HEK293 (cell line): ENCODE data around the gene HSPG2.

Experiments used
- CTCF ChIA-PET: fragments of 350-600 bp; formaldehyde crosslinking; extraction: SDS; loops from one replicate; lab custom pipeline; 2021; ENCODE audit warnings: antibody characterized with exemption; lab: Yijun Ruan, JAX
- POLR2A ChIA-PET: fragments of 300-600 bp; formaldehyde crosslinking; extraction: SDS; loops from one replicate; lab custom pipeline; 2020; ENCODE audit warnings: antibody characterized with exemption, inconsistent platforms; lab: Yijun Ruan, JAX
- H3K27ac ChIP-seq: fragments of 200-500 bp; sonication (Bioruptor generic); 2 replicates; pipeline ENCODE4 v1.5.1; 2014; ENCODE audit warnings: low read depth, low read length, control low read depth, inconsistent platforms; ENCODE audit errors: extremely low read depth
- H3K36me3 ChIP-seq, 2 experiments: fragments of 200-500 bp in 1 of 2; sonication (Bioruptor generic) in 1 of 2; 1 replicate in 1 of 2; 2 replicates in 1 of 2; pipeline ENCODE4 v1.5.1; 2014 to 2017; ENCODE audit warnings: inconsistent platforms in 2 of 2, low read length in 2 of 2; ENCODE audit not compliant: control insufficient read depth in 2 of 2, insufficient read depth in 1 of 2
- H3K4me1 ChIP-seq: fragments of 200-500 bp; sonication (Bioruptor generic); 2 replicates; pipeline ENCODE4 v1.5.1; 2014; ENCODE audit warnings: mild to moderate bottlenecking, low read length, inconsistent platforms; ENCODE audit not compliant: control insufficient read depth, insufficient read depth
- H3K4me3 ChIP-seq: 2 replicates; pipeline ENCODE4 v1.5.1; 2011; ENCODE audit warnings: low read depth, mild to moderate bottlenecking, control low read depth, low read length, moderate library complexity
- H3K9me3 ChIP-seq: fragments of 200-500 bp; sonication (Bioruptor generic); 2 replicates; pipeline ENCODE4 v1.5.1; 2014; ENCODE audit warnings: low read depth, low read length, inconsistent platforms; ENCODE audit not compliant: control insufficient read depth, insufficient read depth
- ELK4 ChIP-seq: IDR thresholded peaks from 2 replicates; pipeline ENCODE4 v1.6.1; 2011; ENCODE audit warnings: mild to moderate bottlenecking, low read depth, low read length, borderline replicate concordance
- GFI1B ChIP-seq: fragments of 450-650 bp; formaldehyde crosslinking; IDR thresholded peaks from 2 replicates; pipeline ENCODE4 v1.5.1; 2016; ENCODE audit warnings: missing biosample characterization, missing genetic modification characterization
- GLI2 ChIP-seq: fragments of 450-650 bp; formaldehyde crosslinking; IDR thresholded peaks from 2 replicates; pipeline ENCODE4; 2017; ENCODE audit warnings: missing biosample characterization, missing genetic modification characterization, low read depth, borderline replicate concordance
- KLF16 ChIP-seq: fragments of 450-650 bp; formaldehyde crosslinking; IDR thresholded peaks from 2 replicates; pipeline ENCODE4 v1.5.1; 2017; ENCODE audit warnings: missing biosample characterization, missing genetic modification characterization
- KLF9 ChIP-seq: fragments of 450-650 bp; formaldehyde crosslinking; IDR thresholded peaks from 2 replicates; pipeline ENCODE4 v1.5.1; 2016; ENCODE audit warnings: missing biosample characterization, missing genetic modification characterization, low read depth
- OSR2 ChIP-seq: fragments of 450-650 bp; formaldehyde crosslinking; IDR thresholded peaks from 2 replicates; pipeline ENCODE4 v1.5.1; 2016; ENCODE audit warnings: missing biosample characterization, missing genetic modification characterization
- SP2 ChIP-seq: fragments of 450-650 bp; formaldehyde crosslinking; IDR thresholded peaks from 2 replicates; pipeline ENCODE4 v1.5.1; 2016; ENCODE audit warnings: missing biosample characterization, missing genetic modification characterization
- WT1 ChIP-seq: fragments of 450-650 bp; formaldehyde crosslinking; IDR thresholded peaks from 2 replicates; pipeline ENCODE4 v1.5.1; 2016; ENCODE audit warnings: missing biosample characterization, missing genetic modification characterization
- ZEB2 ChIP-seq: fragments of 450-650 bp; formaldehyde crosslinking; IDR thresholded peaks from 2 replicates; pipeline ENCODE4 v1.5.1; 2016; ENCODE audit warnings: missing biosample characterization, missing genetic modification characterization
- ZFHX2 ChIP-seq: fragments of 450-650 bp; formaldehyde crosslinking; conservative IDR thresholded peaks from 2 replicates; pipeline ENCODE4 v1.5.1; 2016; ENCODE audit warnings: missing biosample characterization, missing genetic modification characterization
- ZNF140 ChIP-seq: fragments of 450-650 bp; formaldehyde crosslinking; IDR thresholded peaks from 2 replicates; pipeline ENCODE4 v1.5.1; 2016; ENCODE audit warnings: missing biosample characterization, missing genetic modification characterization
- ZNF146 ChIP-seq: fragments of 450-650 bp; formaldehyde crosslinking; IDR thresholded peaks from 2 replicates; pipeline ENCODE4 v1.5.1; 2016; ENCODE audit warnings: missing biosample characterization, missing genetic modification characterization
- ZNF155 ChIP-seq: fragments of 450-650 bp; formaldehyde crosslinking; IDR thresholded peaks from 2 replicates; pipeline ENCODE4 v1.5.1; 2016; ENCODE audit warnings: missing biosample characterization, missing genetic modification characterization
- ZNF324 ChIP-seq: fragments of 450-650 bp; formaldehyde crosslinking; IDR thresholded peaks from 2 replicates; pipeline ENCODE4 v1.5.1; 2016; ENCODE audit warnings: missing biosample characterization, missing genetic modification characterization
- ZNF404 ChIP-seq: fragments of 450-650 bp; formaldehyde crosslinking; IDR thresholded peaks from 2 replicates; pipeline ENCODE4 v1.5.1; 2017; ENCODE audit warnings: missing biosample characterization, missing genetic modification characterization
- ZNF548 ChIP-seq: fragments of 450-650 bp; formaldehyde crosslinking; IDR thresholded peaks from 2 replicates; pipeline ENCODE4 v1.5.1; 2016; ENCODE audit warnings: missing biosample characterization, missing genetic modification characterization
- ZNF561 ChIP-seq: fragments of 450-650 bp; IDR thresholded peaks from 2 replicates; pipeline ENCODE4 v1.5.1; 2018; ENCODE audit warnings: missing biosample characterization, missing genetic modification characterization, borderline replicate concordance
- ZNF580 ChIP-seq: fragments of 450-650 bp; formaldehyde crosslinking; IDR thresholded peaks from 2 replicates; pipeline ENCODE4 v1.5.1; 2016; ENCODE audit warnings: missing biosample characterization, missing genetic modification characterization
- ZNF600 ChIP-seq: fragments of 450-650 bp; formaldehyde crosslinking; IDR thresholded peaks from 2 replicates; pipeline ENCODE4 v1.5.1; 2016; ENCODE audit warnings: missing biosample characterization, missing genetic modification characterization
- ZNF626 ChIP-seq: fragments of 450-650 bp; sonication (Bioruptor Pico); formaldehyde crosslinking; IDR thresholded peaks from 2 replicates; pipeline ENCODE4 v1.5.1; 2018; ENCODE audit warnings: missing biosample characterization, missing genetic modification characterization, inconsistent platforms
- ZNF785 ChIP-seq: fragments of 450-650 bp; formaldehyde crosslinking; IDR thresholded peaks from 2 replicates; pipeline ENCODE4 v1.5.1; 2016; ENCODE audit warnings: missing biosample characterization, missing genetic modification characterization
- ZNF837 ChIP-seq: fragments of 450-650 bp; formaldehyde crosslinking; IDR thresholded peaks from 2 replicates; pipeline ENCODE4 v1.5.1; 2016; ENCODE audit warnings: missing biosample characterization, missing genetic modification characterization
- ZSCAN4 ChIP-seq: fragments of 450-650 bp; formaldehyde crosslinking; IDR thresholded peaks from 2 replicates; pipeline ENCODE4 v1.5.1; 2017; ENCODE audit warnings: missing biosample characterization, missing genetic modification characterization
- TF ChIP-seq, protein P1 (sequence below): fragments of 450-650 bp; formaldehyde crosslinking; IDR thresholded peaks from 2 replicates; pipeline ENCODE4 v1.5.1; 2016; ENCODE audit warnings: missing biosample characterization, missing genetic modification characterization
- TF ChIP-seq, protein P2 (sequence below): fragments of 450-650 bp; formaldehyde crosslinking; IDR thresholded peaks from 2 replicates; pipeline ENCODE4 v1.5.1; 2016; ENCODE audit warnings: missing biosample characterization, missing genetic modification characterization

HSPG2 gene

GRCh38 chr1:21906173-21907078, 30.7 kb downstream of the HSPG2 start:
- CTCF ChIA-PET, result interaction anchor here (1.1 kb wide), 1 partner anchor 13 kb away, joined by 3 read pairs; no protein-coding TSS in a partner anchor
- POLR2A ChIA-PET, result interaction anchor here (0.6 kb wide), 1 partner anchor 35 kb away, joined by 4 read pairs; no protein-coding TSS in a partner anchor
- Histone ChIP-seq H3K36me3 (no peaks in the 10 kb centered on the region), H3K9me3 (no peaks in the 10 kb centered on the region), H3K4me1 (no peaks in the 10 kb centered on the region), H3K27ac (no peak overlapping the region), H3K4me3 (no peak overlapping the region)
- TF ChIP-seq OSR2 (tag by site-specific recombination), result no peak
- no peak for TF ChIP-seq GLI2
- no peak for TF ChIP-seq ZNF580
- TF ChIP-seq ZNF626, result no peak
- no peak for TF ChIP-seq ZNF600 (tag by site-specific recombination)
- no peak for TF ChIP-seq ZNF146 (tag by site-specific recombination)
- TF ChIP-seq ZNF404 (tag by site-specific recombination), result no peak
- TF ChIP-seq ZNF837 (tag by site-specific recombination), result no peak
- TF ChIP-seq, protein P1, sequence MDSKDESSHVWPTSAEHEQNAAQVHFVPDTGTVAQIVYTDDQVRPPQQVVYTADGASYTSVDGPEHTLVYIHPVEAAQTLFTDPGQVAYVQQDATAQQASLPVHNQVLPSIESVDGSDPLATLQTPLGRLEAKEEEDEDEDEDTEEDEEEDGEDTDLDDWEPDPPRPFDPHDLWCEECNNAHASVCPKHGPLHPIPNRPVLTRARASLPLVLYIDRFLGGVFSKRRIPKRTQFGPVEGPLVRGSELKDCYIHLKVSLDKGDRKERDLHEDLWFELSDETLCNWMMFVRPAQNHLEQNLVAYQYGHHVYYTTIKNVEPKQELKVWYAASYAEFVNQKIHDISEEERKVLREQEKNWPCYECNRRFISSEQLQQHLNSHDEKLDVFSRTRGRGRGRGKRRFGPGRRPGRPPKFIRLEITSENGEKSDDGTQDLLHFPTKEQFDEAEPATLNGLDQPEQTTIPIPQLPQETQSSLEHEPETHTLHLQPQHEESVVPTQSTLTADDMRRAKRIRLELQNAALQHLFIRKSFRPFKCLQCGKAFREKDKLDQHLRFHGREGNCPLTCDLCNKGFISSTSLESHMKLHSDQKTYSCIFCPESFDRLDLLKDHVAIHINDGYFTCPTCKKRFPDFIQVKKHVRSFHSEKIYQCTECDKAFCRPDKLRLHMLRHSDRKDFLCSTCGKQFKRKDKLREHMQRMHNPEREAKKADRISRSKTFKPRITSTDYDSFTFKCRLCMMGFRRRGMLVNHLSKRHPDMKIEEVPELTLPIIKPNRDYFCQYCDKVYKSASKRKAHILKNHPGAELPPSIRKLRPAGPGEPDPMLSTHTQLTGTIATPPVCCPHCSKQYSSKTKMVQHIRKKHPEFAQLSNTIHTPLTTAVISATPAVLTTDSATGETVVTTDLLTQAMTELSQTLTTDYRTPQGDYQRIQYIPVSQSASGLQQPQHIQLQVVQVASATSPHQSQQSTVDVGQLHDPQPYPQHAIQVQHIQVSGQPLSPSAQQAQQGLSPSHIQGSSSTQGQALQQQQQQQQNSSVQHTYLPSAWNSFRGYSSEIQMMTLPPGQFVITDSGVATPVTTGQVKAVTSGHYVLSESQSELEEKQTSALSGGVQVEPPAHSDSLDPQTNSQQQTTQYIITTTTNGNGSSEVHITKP (tag by site-specific recombination), result no peak
- TF ChIP-seq ZNF140 (tag by site-specific recombination), result no peak
- TF ChIP-seq ZNF324 (tag by site-specific recombination), result no peak
- TF ChIP-seq WT1 (tag by site-specific recombination), result no peak
- TF ChIP-seq ZNF785 (tag by site-specific recombination), result no peak
- TF ChIP-seq ZNF548 (tag by site-specific recombination), result no peak
- no peak for TF ChIP-seq ELK4

DNA sequence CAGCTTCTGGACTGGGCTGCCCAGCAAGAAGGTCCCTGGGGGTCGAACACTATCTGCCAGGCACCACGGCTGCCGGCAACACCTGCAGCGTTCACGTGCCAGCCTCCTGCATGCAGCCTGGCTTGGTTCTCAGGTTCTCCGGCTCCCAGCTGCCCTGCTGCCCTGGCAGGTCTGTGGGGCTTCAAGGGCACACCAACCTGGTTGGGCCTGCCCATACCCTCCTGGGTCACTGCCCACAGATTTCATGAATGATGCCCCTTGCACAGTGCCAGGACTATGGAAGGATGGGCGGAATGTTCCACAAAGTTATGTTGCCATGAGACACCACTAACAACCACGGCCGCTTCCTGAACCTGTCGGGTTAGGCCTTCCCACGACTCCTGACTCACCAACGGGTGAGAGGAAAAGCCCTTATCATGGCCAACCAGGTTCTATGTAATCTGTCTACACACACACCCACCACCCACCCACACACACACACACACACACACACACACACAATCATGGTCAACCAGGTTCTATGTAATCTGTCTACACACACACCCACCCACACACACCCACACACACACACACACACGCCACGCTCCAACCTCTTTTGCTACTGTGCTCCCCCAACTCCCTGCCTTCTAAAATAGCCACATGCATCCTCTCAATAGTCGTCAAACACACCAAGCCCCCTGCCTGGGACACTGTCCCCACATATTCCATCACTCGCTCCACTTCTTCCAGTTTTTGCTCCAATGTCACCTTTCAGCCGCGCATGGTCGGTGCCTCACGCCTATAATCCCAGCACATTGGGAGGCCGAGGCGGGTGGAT, 32.2 kb downstream of the HSPG2 start:
- POLR2A ChIA-PET, result no interaction called here
- Histone ChIP-seq H3K9me3 (no peaks in the 10 kb centered on the region), H3K36me3 (no peaks in the 10 kb centered on the region), H3K27ac (no peak overlapping the region), H3K4me1 (no peaks in the 10 kb centered on the region), H3K4me3 (no peak overlapping the region)
- CTCF ChIA-PET, result no interaction called here
- TF ChIP-seq SP2 (tag by site-specific recombination), result 0 out of 2 replicates have a peak, but pooled peaks have one; percentile 14
- peak; percentile 100 for TF ChIP-seq ZFHX2 (tag by site-specific recombination)
- TF ChIP-seq ZNF155 (tag by site-specific recombination), result no peak
- TF ChIP-seq ZNF561 (tag by site-specific recombination), result no peak
- TF ChIP-seq ZEB2 (tag by site-specific recombination), result no peak
- TF ChIP-seq, protein P2, sequence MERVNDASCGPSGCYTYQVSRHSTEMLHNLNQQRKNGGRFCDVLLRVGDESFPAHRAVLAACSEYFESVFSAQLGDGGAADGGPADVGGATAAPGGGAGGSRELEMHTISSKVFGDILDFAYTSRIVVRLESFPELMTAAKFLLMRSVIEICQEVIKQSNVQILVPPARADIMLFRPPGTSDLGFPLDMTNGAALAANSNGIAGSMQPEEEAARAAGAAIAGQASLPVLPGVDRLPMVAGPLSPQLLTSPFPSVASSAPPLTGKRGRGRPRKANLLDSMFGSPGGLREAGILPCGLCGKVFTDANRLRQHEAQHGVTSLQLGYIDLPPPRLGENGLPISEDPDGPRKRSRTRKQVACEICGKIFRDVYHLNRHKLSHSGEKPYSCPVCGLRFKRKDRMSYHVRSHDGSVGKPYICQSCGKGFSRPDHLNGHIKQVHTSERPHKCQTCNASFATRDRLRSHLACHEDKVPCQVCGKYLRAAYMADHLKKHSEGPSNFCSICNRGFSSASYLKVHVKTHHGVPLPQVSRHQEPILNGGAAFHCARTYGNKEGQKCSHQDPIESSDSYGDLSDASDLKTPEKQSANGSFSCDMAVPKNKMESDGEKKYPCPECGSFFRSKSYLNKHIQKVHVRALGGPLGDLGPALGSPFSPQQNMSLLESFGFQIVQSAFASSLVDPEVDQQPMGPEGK, result 0 out of 2 replicates have a peak, but pooled peaks have one; percentile 40
- peak; percentile 62; the same call in 1 of the 2 replicates for TF ChIP-seq KLF9 (tag by site-specific recombination)
- peak; percentile 84 for TF ChIP-seq ZSCAN4 (tag by site-specific recombination)
- 0 out of 2 replicates have a peak, but pooled peaks have one; percentile 31 for TF ChIP-seq KLF16 (tag by site-specific recombination)
- no peak for TF ChIP-seq GFI1B (tag by site-specific recombination)
